ENCODE results near the gene LYPD5. TPM values are rescaled to one million over a fixed set of nuclear protein-coding genes. Genes with fewer than 3 reads are reported as not detected.

LYPD5 gene
- total and polyA plus RNA-seq, 3 donors from 2014 or later, result 4.9 to 14.7 (median 12.6) TPM

DNA sequence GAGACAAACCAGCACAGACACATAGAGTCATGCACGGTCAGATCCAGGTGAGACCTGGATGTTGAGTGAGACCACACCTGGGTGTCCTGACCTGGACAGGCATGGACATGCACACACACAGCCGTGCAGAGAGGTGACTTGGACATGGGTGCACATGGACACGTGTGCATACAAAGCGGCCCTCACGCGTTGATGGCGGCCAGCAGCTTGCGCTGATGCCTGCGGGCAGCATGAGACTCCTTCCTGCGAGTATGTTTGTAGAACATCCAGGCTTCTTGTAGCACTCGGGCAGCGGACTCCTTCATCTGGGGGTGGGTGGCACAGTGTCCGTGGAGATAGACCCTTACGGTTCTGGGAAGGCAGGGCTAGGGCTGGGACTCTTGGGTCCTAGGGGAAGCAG lies 33.0 kb downstream of the LYPD5 start:
- WGBS, 2 donors, result 60 to 89% methylated on average over 1 to 14 of the region's 14 CpGs
- DNase-seq, result no peak
- TF ChIP-seq CTCF (IDR thresholded peaks at IDR 0.05) (no peak), POLR2A (IDR thresholded peaks at IDR 0.05) (no peak)
- peaks cover 3% of the 10 kb centered on the region for H3K4me1 ChIP-seq
- intact Hi-C loops (cut with DNase I; ENCODE audit: low total_unique reads), result loop anchor here (10.0 kb wide), 1 partner anchor 94 kb away; the partner anchor contains the start of gene PLAUR
- no peaks in the 10 kb centered on the region for H3K27me3 ChIP-seq
- no peak overlapping the region for H3K27ac ChIP-seq
- no peaks in the 10 kb centered on the region for H3K9me3 ChIP-seq
- H3K36me3 ChIP-seq (ENCODE audit: low read depth, missing control alignments), result no peaks in the 10 kb centered on the region
- H3K4me3 ChIP-seq, result no peak overlapping the region

DNA sequence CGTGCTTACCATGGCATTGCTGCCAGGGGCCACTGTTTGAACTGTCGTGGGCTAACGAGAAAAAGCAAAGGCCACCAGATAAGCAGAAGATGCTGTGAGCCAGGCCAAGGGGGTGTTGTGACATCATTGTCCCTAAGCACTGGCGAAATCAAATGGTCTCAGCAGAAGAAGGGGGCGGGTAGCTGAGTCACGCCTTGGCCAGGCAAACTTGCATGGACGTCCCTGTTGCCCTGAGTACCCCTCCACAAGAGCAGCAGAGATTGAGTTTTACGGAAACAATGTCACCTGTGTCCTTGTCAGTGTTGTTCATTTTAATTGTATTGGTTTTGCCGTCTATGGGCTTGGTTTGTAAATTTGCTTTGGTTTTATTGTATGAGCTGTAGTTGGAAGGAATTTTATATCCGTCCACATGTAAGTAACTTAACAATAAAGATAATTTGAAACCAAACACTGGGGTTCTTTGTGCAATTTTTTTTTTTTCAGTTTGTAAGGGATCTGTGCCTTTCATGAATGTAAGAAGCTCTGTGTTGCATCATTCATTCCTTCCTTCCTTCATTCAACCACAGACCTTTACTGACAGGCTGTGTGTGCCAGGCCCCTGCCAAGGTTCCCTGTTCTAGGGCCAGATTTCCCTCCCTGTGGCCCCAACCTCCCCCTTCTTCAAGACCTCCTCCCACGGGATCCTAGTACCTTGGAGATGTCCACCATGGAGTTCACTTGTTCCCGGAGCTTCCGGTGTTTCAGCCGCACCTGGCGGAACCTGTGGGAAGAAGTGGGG lies 33.8 kb downstream of the LYPD5 start:
- DNase-seq, result no peak
- Histone ChIP-seq H3K9me3 (no peaks in the 10 kb centered on the region), H3K36me3 (ENCODE audit: low read depth, missing control alignments) (no peaks in the 10 kb centered on the region), H3K4me3 (no peak overlapping the region), H3K4me1 (no peaks in the 10 kb centered on the region), H3K27me3 (no peaks in the 10 kb centered on the region), H3K27ac (no peak overlapping the region)
- no peak for TF ChIP-seq POLR2A (IDR thresholded peaks at IDR 0.05)
- TF ChIP-seq CTCF (IDR thresholded peaks at IDR 0.05), result no peak
- intact Hi-C loops (cut with DNase I; ENCODE audit: low total_unique reads), result loop anchor here (10.0 kb wide), 1 partner anchor 94 kb away; the partner anchor contains the start of gene PLAUR
- WGBS, 2 donors, result 60 to 77% methylated on average over 15 of the region's 15 CpGs

DNA sequence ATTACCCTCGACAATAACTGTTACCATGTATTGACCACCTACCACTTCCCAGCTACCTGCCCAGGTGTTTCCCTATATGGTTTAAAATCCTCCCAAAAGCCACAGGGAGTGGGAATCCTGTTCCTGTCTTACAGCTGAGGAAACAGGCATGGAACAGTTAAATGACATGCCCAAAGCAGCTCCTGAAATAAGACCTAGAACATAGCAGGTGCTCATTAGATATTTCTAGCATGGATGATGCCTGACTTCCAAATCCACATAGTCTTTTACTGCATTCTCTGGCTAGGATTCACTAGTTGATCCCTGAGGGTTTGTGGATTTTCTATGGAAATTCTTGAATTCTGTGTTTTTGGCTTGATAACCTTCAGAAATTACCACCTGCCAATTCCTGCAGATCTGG lies 34.4 kb downstream of the LYPD5 start:
- no peaks in the 10 kb centered on the region for H3K27me3 ChIP-seq
- DNase-seq, result no peak
- 71 to 83% methylated on average over 1 of the region's 1 CpG for WGBS, 2 donors
- H3K4me3 ChIP-seq, result no peak overlapping the region
- H3K36me3 ChIP-seq (ENCODE audit: low read depth, missing control alignments), result no peaks in the 10 kb centered on the region
- TF ChIP-seq CTCF (IDR thresholded peaks at IDR 0.05), result no peak
- intact Hi-C loops (cut with DNase I; ENCODE audit: low total_unique reads), result loop anchor here (10.0 kb wide), 1 partner anchor 93 kb away; the partner anchor contains the start of gene PLAUR
- H3K27ac ChIP-seq, result no peak overlapping the region
- H3K4me1 ChIP-seq, result no peaks in the 10 kb centered on the region
- H3K9me3 ChIP-seq, result no peaks in the 10 kb centered on the region

- no peak overlapping the region for H3K4me3 ChIP-seq
- TF ChIP-seq POLR2A (IDR thresholded peaks at IDR 0.05), result no peak
- no peak for TF ChIP-seq CTCF (IDR thresholded peaks at IDR 0.05)
- no peaks in the 10 kb centered on the region for H3K4me1 ChIP-seq
- no peak overlapping the region for H3K27ac ChIP-seq
- no peaks in the 10 kb centered on the region for H3K9me3 ChIP-seq
- no peak for DNase-seq
- 82 to 87% methylated on average over 3 to 7 of the region's 7 CpGs for WGBS, 2 donors
- no peaks in the 10 kb centered on the region for H3K36me3 ChIP-seq (ENCODE audit: low read depth, missing control alignments)
- intact Hi-C loops (cut with DNase I; ENCODE audit: low total_unique reads), result loop anchor here (10.0 kb wide), 1 partner anchor 93 kb away; the partner anchor contains the start of gene PLAUR
- no peaks in the 10 kb centered on the region for H3K27me3 ChIP-seq
Measured at GRCh38 chr19:43767316-43767715, 34.9 kb downstream of the LYPD5 start.

DNA sequence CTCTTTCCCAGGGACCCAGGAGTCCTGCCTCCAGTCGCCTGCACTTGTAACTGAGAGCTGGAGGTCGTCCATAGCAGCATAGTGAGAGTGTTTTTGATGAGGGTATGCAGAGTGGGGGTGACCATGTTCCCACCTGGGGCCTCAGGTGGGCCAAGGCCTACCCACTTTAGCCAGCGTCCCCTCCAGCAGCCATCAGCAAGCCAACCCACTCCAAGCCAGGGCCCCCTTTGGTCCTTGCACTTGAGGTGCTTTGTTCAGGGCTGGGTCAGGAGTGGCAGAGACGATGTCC lies 35.5 kb downstream of the LYPD5 start:
- Histone ChIP-seq H3K36me3 (ENCODE audit: low read depth, missing control alignments) (no peaks in the 10 kb centered on the region), H3K27me3 (no peaks in the 10 kb centered on the region), H3K9me3 (no peaks in the 10 kb centered on the region), H3K4me3 (no peak overlapping the region), H3K27ac (no peak overlapping the region), H3K4me1 (no peaks in the 10 kb centered on the region)
- WGBS, 2 donors, result 76 to 81% methylated on average over 2 to 4 of the region's 4 CpGs
- intact Hi-C loops (cut with DNase I; ENCODE audit: low total_unique reads), result loop anchor here (10.0 kb wide), 1 partner anchor 92 kb away; the partner anchor contains the start of gene PLAUR
- DNase-seq, result no peak
- TF ChIP-seq POLR2A (IDR thresholded peaks at IDR 0.05), result no peak
- no peak for TF ChIP-seq CTCF (IDR thresholded peaks at IDR 0.05)

Data from testis (tissue), 3 donors.